ENCODE data around the gene AGER.
"Not testable (repeated sequence)": the region's sequence is repeated elsewhere in the genome, so short reads cannot be mapped to it uniquely, and the experiment has no call there.

AGER gene

GRCh38 chr6:32213649-32214048 lies 29.6 kb upstream of the AGER start:
- no peak for TF ChIP-seq CTCF (IDR thresholded peaks at IDR 0.05; ENCODE audit: low read depth, low read length)
- Histone ChIP-seq H3K27ac (no peak overlapping the region), H3K27me3 (ENCODE audit: insufficient read depth, low read depth, severe bottlenecking) (peaks cover 15% of the 10 kb centered on the region), H3K36me3 (no peaks in the 10 kb centered on the region), H3K4me3 (ENCODE audit: low read depth, low read length) (no peak overlapping the region), H3K9me3 (ENCODE audit: severe bottlenecking) (no peaks in the 10 kb centered on the region)
- no peak for DNase-seq

- H3K36me3 ChIP-seq: no peaks in the 10 kb centered on the region
- TF ChIP-seq CTCF (IDR thresholded peaks at IDR 0.05; ENCODE audit: low read depth, low read length): no peak
- no peak for DNase-seq
- H3K4me3 ChIP-seq (ENCODE audit: low read depth, low read length): no peak overlapping the region
- H3K27me3 ChIP-seq (ENCODE audit: insufficient read depth, low read depth, severe bottlenecking): peaks cover 10% of the 10 kb centered on the region
- no peak overlapping the region for H3K27ac ChIP-seq
- no peaks in the 10 kb centered on the region for H3K9me3 ChIP-seq (ENCODE audit: severe bottlenecking)
These were observed 28.2 kb upstream of the AGER start for GRCh38 chr6:32212076-32212760.

GRCh38 chr6:32211432-32211831 lies 27.4 kb upstream of the AGER start:
- not testable (repeated sequence) for H3K9me3 ChIP-seq (ENCODE audit: severe bottlenecking); H3K27ac ChIP-seq; H3K36me3 ChIP-seq; DNase-seq; H3K4me3 ChIP-seq (ENCODE audit: low read depth, low read length); H3K27me3 ChIP-seq (ENCODE audit: insufficient read depth, low read depth, severe bottlenecking)

GRCh38 chr6:32210191-32210601 lies 26.1 kb upstream of the AGER start:
- Histone ChIP-seq H3K27ac (no peak overlapping the region), H3K4me3 (ENCODE audit: low read depth, low read length) (no peak overlapping the region), H3K36me3 (no peaks in the 10 kb centered on the region), H3K27me3 (ENCODE audit: insufficient read depth, low read depth, severe bottlenecking) (peaks cover 6% of the 10 kb centered on the region), H3K9me3 (ENCODE audit: severe bottlenecking) (no peaks in the 10 kb centered on the region)
- no peak for TF ChIP-seq CTCF (IDR thresholded peaks at IDR 0.05; ENCODE audit: low read depth, low read length)
- no peak for DNase-seq

GRCh38 chr6:32208996-32209395 lies 24.9 kb upstream of the AGER start:
- H3K27ac ChIP-seq: no peak overlapping the region
- no peaks in the 10 kb centered on the region for H3K36me3 ChIP-seq
- DNase-seq: no peak
- no peak for TF ChIP-seq CTCF (IDR thresholded peaks at IDR 0.05; ENCODE audit: low read depth, low read length)
- no peaks in the 10 kb centered on the region for H3K27me3 ChIP-seq (ENCODE audit: insufficient read depth, low read depth, severe bottlenecking)
- no peak overlapping the region for H3K4me3 ChIP-seq (ENCODE audit: low read depth, low read length)
- H3K9me3 ChIP-seq (ENCODE audit: severe bottlenecking): no peaks in the 10 kb centered on the region

GRCh38 chr6:32204268-32204715 lies 20.2 kb upstream of the AGER start:
- Histone ChIP-seq H3K27ac (no peak overlapping the region), H3K4me3 (ENCODE audit: low read depth, low read length) (no peak overlapping the region), H3K9me3 (ENCODE audit: severe bottlenecking) (no peaks in the 10 kb centered on the region), H3K36me3 (no peaks in the 10 kb centered on the region), H3K27me3 (ENCODE audit: insufficient read depth, low read depth, severe bottlenecking) (no peaks in the 10 kb centered on the region)
- DNase-seq: no peak
- TF ChIP-seq CTCF (IDR thresholded peaks at IDR 0.05; ENCODE audit: low read depth, low read length): no peak
